GM08714 (cell line): ENCODE data around the gene ELF2.
"Not testable (repeated sequence)": the region's sequence is repeated elsewhere in the genome, so short reads cannot be mapped to it uniquely, and the experiment has no call there.

Source experiments
- H3K4me3 ChIP-seq: fragments of 200-500 bp; sonication (Bioruptor generic); 2 replicates; pipeline ENCODE4 v1.5.1; 2014; ENCODE audit warnings: mild to moderate bottlenecking, low read length, inconsistent platforms
- ZNF274 ChIP-seq: IDR thresholded peaks from 2 replicates; pipeline ENCODE4 v1.6.1; 2012; ENCODE audit warnings: mild to moderate bottlenecking, low read depth, low read length

ELF2 gene

GRCh38 chr4:139142087-139142486 lies 34.9 kb downstream of the ELF2 start:
- no peak overlapping the region for H3K4me3 ChIP-seq
- TF ChIP-seq ZNF274 = no peak

GRCh38 chr4:139137763-139138162 lies 39.3 kb downstream of the ELF2 start:
- TF ChIP-seq ZNF274 = no peak

GRCh38 chr4:139134403-139134802 lies 42.6 kb downstream of the ELF2 start:
- H3K4me3 ChIP-seq = no peak overlapping the region
- no peak for TF ChIP-seq ZNF274

More at GRCh38 chr4:139137763-139138162, 39.3 kb downstream of the ELF2 start:
- no peak overlapping the region for H3K4me3 ChIP-seq

GRCh38 chr4:139131209-139131870 lies 45.7 kb downstream of the ELF2 start:
- no peak overlapping the region for H3K4me3 ChIP-seq
- no peak for TF ChIP-seq ZNF274

GRCh38 chr4:139129206-139129605 lies 47.8 kb downstream of the ELF2 start:
- no peak for TF ChIP-seq ZNF274
- H3K4me3 ChIP-seq = no peak overlapping the region

- no peak overlapping the region for H3K4me3 ChIP-seq
Measured at GRCh38 chr4:139126898-139127297, 50.1 kb downstream of the ELF2 start.

GRCh38 chr4:139123910-139124309 lies 53.1 kb downstream of the ELF2 start:
- TF ChIP-seq ZNF274 = no peak
- H3K4me3 ChIP-seq = no peak overlapping the region

More at GRCh38 chr4:139126898-139127297, 50.1 kb downstream of the ELF2 start:
- TF ChIP-seq ZNF274 = no peak

GRCh38 chr4:139118365-139118764 lies 58.7 kb downstream of the ELF2 start:
- H3K4me3 ChIP-seq = no peak overlapping the region
- TF ChIP-seq ZNF274 = no peak

GRCh38 chr4:139115226-139115625 lies 61.8 kb downstream of the ELF2 start:
- no peak overlapping the region for H3K4me3 ChIP-seq
- no peak for TF ChIP-seq ZNF274

GRCh38 chr4:139114795-139115194 lies 62.2 kb downstream of the ELF2 start:
- not testable (repeated sequence) for H3K4me3 ChIP-seq

GRCh38 chr4:139112650-139113049 lies 64.4 kb downstream of the ELF2 start:
- H3K4me3 ChIP-seq = no peak overlapping the region
- TF ChIP-seq ZNF274 = no peak

- TF ChIP-seq ZNF274 = no peak
- no peak overlapping the region for H3K4me3 ChIP-seq
Measured at GRCh38 chr4:139108567-139109128, 68.4 kb downstream of the ELF2 start.

GRCh38 chr4:139099366-139099982 lies 77.5 kb downstream of the ELF2 start:
- TF ChIP-seq ZNF274 = no peak
- H3K4me3 ChIP-seq = no peak overlapping the region

- H3K4me3 ChIP-seq = no peak overlapping the region
- TF ChIP-seq ZNF274 = no peak
Measured at GRCh38 chr4:139092271-139092670, 84.7 kb downstream of the ELF2 start.

GRCh38 chr4:139085141-139085540 lies 91.9 kb downstream of the ELF2 start:
- no peak for TF ChIP-seq ZNF274
- peak overlapping the region; percentile 93; the same call in 1 of the 2 replicates for H3K4me3 ChIP-seq
